IMR-90 (cell line): Measurements from ENCODE around the gene CLIC3. TPM values are rescaled to one million over a fixed set of nuclear protein-coding genes. Genes with fewer than 3 reads are reported as not detected.

Source experiments
- ATAC-seq: fragments of 200-7000 bp; cut with Tn5 transposase; 2 replicates; pipeline ENCODE4 v1.9.1; 2020; ENCODE audit warnings: low read depth, mild to moderate bottlenecking, moderate library complexity
- BruUV-seq: library from RNA; stranded (reverse); fragments of 400-500 nt; replicated peaks from 2 replicates; lab custom pipeline; 2021; lab: Mats Ljungman, UMichigan
- CTCF ChIA-PET: fragments of 300-600 bp; formaldehyde crosslinking; extraction: SDS; loops from one replicate; lab custom pipeline; 2021; ENCODE audit warnings: antibody characterized with exemption; lab: Yijun Ruan, JAX
- POLR2A ChIA-PET: fragments of 300-600 bp; sonication (Branson Sonifier 250); formaldehyde crosslinking; loops from one replicate; lab custom pipeline; 2022; ENCODE audit warnings: antibody characterized with exemption; ENCODE audit not compliant: unreplicated experiment; lab: Charles Lee
- DNase-seq: peaks from one replicate; pipeline ENCODE4 v3.0.0; 2013
- H2AFZ ChIP-seq: replicated peaks from 2 replicates; pipeline ENCODE3; 2013; ENCODE audit warnings: low read length, mild to moderate bottlenecking; ENCODE audit not compliant: poor library complexity
- H2AK5ac ChIP-seq: 2 replicates; pipeline ENCODE4 v1.6.1; 2013; ENCODE audit warnings: low read depth, low read length, inconsistent platforms
- H2AK9ac ChIP-seq: replicated peaks from 2 replicates; pipeline ENCODE3; 2013; ENCODE audit warnings: mild to moderate bottlenecking, low read depth, low read length, moderate library complexity; ENCODE audit not compliant: poor library complexity
- H2BK120ac ChIP-seq: 2 replicates; pipeline ENCODE4 v1.6.1; 2013; ENCODE audit warnings: low read depth, low read length, inconsistent platforms
- H2BK15ac ChIP-seq: 3 replicates; pipeline ENCODE4 v1.6.1; 2013; ENCODE audit warnings: low read depth, low read length, inconsistent platforms
- H2BK20ac ChIP-seq: 2 replicates; pipeline ENCODE4 v1.6.1; 2013; ENCODE audit warnings: low read depth, mild to moderate bottlenecking, inconsistent platforms, low read length, moderate library complexity
- H2BK5ac ChIP-seq: 2 replicates; pipeline ENCODE4 v1.6.1; 2013; ENCODE audit warnings: mild to moderate bottlenecking, low read depth, low read length, inconsistent platforms; ENCODE audit not compliant: poor library complexity, severe bottlenecking
- H3K14ac ChIP-seq: replicated peaks from 2 replicates; pipeline ENCODE4 v1.6.1; 2013; ENCODE audit warnings: low read depth, low read length, inconsistent platforms
- H3K18ac ChIP-seq: 2 replicates; pipeline ENCODE4 v1.6.1; 2013; ENCODE audit warnings: low read depth, low read length, control low read depth
- H3K23ac ChIP-seq: 2 replicates; pipeline ENCODE4 v1.6.1; 2013; ENCODE audit warnings: low read depth, low read length, inconsistent platforms
- H3K27ac ChIP-seq: 2 replicates; pipeline ENCODE4 v1.5.1; 2013; ENCODE audit warnings: mild to moderate bottlenecking, control low read depth, low read length; ENCODE audit not compliant: insufficient read depth
- H3K27me3 ChIP-seq: 2 replicates; pipeline ENCODE4 v1.6.1; 2013; ENCODE audit warnings: low read length; ENCODE audit not compliant: control insufficient read depth, insufficient read depth
- H3K36me3 ChIP-seq: 2 replicates; pipeline ENCODE4 v1.6.1; 2013; ENCODE audit warnings: low read length, mixed read lengths; ENCODE audit not compliant: control insufficient read depth, insufficient read depth
- H3K4ac ChIP-seq: 2 replicates; pipeline ENCODE4 v1.6.1; 2013; ENCODE audit warnings: low read depth, low read length, inconsistent platforms
- H3K4me1 ChIP-seq: 2 replicates; pipeline ENCODE4 v1.6.1; 2013; ENCODE audit warnings: low read length, mixed read lengths; ENCODE audit not compliant: control insufficient read depth, insufficient read depth
- H3K4me2 ChIP-seq: 2 replicates; pipeline ENCODE4 v1.6.1; 2013; ENCODE audit warnings: low read depth, mild to moderate bottlenecking, control low read depth, low read length, moderate library complexity
- H3K4me3 ChIP-seq: 2 replicates; pipeline ENCODE4 v1.5.1; 2013; ENCODE audit warnings: low read depth, mild to moderate bottlenecking, control low read depth, low read length, moderate library complexity; ENCODE audit not compliant: insufficient read depth
- H3K56ac ChIP-seq: 2 replicates; pipeline ENCODE4 v1.6.1; 2013; ENCODE audit warnings: low read length, inconsistent platforms; ENCODE audit not compliant: insufficient read depth; ENCODE audit errors: extremely low read depth
- H3K79me1 ChIP-seq, 2 experiments: 2 replicates each; pipeline ENCODE4 v1.6.1; 2013; ENCODE audit warnings: low read length in 2 of 2, inconsistent platforms in 1 of 2, low read depth in 1 of 2
- H3K9ac ChIP-seq: 2 replicates; pipeline ENCODE4 v1.6.1; 2013; ENCODE audit warnings: low read depth, low read length, control low read depth
- H3K9me1 ChIP-seq: 2 replicates; pipeline ENCODE4 v1.6.1; 2013; ENCODE audit warnings: low read length, inconsistent platforms; ENCODE audit not compliant: insufficient read depth
- H3K9me3 ChIP-seq: 2 replicates; pipeline ENCODE4 v1.6.1; 2013; ENCODE audit warnings: low read length; ENCODE audit not compliant: control insufficient read depth, insufficient read depth
- H4K20me1 ChIP-seq: 2 replicates; pipeline ENCODE4 v1.6.1; 2013; ENCODE audit warnings: low read length, inconsistent platforms; ENCODE audit not compliant: insufficient read depth
- H4K5ac ChIP-seq: 2 replicates; pipeline ENCODE4 v1.6.1; 2013; ENCODE audit warnings: mild to moderate bottlenecking, low read depth, low read length, control low read depth
- H4K8ac ChIP-seq, 2 experiments: 2 replicates each; pipeline ENCODE4 v1.6.1; 2013; ENCODE audit warnings: low read depth in 2 of 2, low read length in 2 of 2, control low read depth in 1 of 2, inconsistent platforms in 1 of 2
- H4K91ac ChIP-seq: 2 replicates; pipeline ENCODE4 v1.6.1; 2013; ENCODE audit warnings: low read depth, low read length, inconsistent platforms; ENCODE audit not compliant: insufficient read depth
- BHLHE40 ChIP-seq: fragments of 150-350 bp; IDR thresholded peaks from 2 replicates; pipeline ENCODE4 v1.6.1; 2016; ENCODE audit warnings: mild to moderate bottlenecking, low read depth, low read length
- CEBPB ChIP-seq: IDR thresholded peaks from 2 replicates; pipeline ENCODE4 v1.6.1; 2012; ENCODE audit warnings: low read depth, low read length, improper control_type of control experiment
- CHD1 ChIP-seq: IDR thresholded peaks from 2 replicates; pipeline ENCODE4 v1.6.1; 2012; ENCODE audit warnings: low read depth, low read length, improper control_type of control experiment
- MAFK ChIP-seq: IDR thresholded peaks from 2 replicates; pipeline ENCODE4 v1.6.1; 2012; ENCODE audit warnings: low read depth, low read length, improper control_type of control experiment
- MAZ ChIP-seq: IDR thresholded peaks from 2 replicates; pipeline ENCODE4 v1.6.1; 2012; ENCODE audit warnings: low read depth, mild to moderate bottlenecking, low read length, improper control_type of control experiment, moderate library complexity, borderline replicate concordance
- MXI1 ChIP-seq: IDR thresholded peaks from 2 replicates; pipeline ENCODE4 v1.6.1; 2012; ENCODE audit warnings: low read depth, mild to moderate bottlenecking, low read length, moderate library complexity, borderline replicate concordance
- NFE2L2 ChIP-seq: fragments of 150-350 bp; IDR thresholded peaks from 2 replicates; pipeline ENCODE4 v1.6.1; 2016; ENCODE audit warnings: low read depth, mild to moderate bottlenecking, low read length
- POLR2A ChIP-seq: IDR thresholded peaks from 2 replicates; pipeline ENCODE4 v1.6.1; 2012; ENCODE audit warnings: mild to moderate bottlenecking, low read depth, low read length
- RAD21 ChIP-seq: IDR thresholded peaks from 2 replicates; pipeline ENCODE4 v1.6.1; 2012; ENCODE audit warnings: low read length, improper control_type of control experiment
- RCOR1 ChIP-seq: IDR thresholded peaks from 2 replicates; pipeline ENCODE4 v1.6.1; 2012; ENCODE audit warnings: mild to moderate bottlenecking, low read length, improper control_type of control experiment; ENCODE audit not compliant: insufficient replicate concordance
- RFX5 ChIP-seq: IDR thresholded peaks from 2 replicates; pipeline ENCODE4 v1.8.0; 2012; ENCODE audit warnings: low read depth, mild to moderate bottlenecking, low read length, moderate library complexity
- SMC3 ChIP-seq: fragments of 150-350 bp; IDR thresholded peaks from 2 replicates; pipeline ENCODE4 v1.6.1; 2016; ENCODE audit warnings: low read depth, mild to moderate bottlenecking, antibody characterized with exemption, low read length, moderate library complexity
- WGBS, 2 experiments: methylation state at CpG; one replicate each; pipeline versions ENCODE4 v1.1.5 to v1.1.7; 2013; ENCODE audit warnings: missing lambda C conversion rate in 2 of 2; ENCODE audit not compliant: insufficient read length in 1 of 2; ENCODE audit errors: extremely low coverage in 2 of 2; 5-methylcytosine and 5-hydroxymethylcytosine counted together
- dilution Hi-C: fragments of 300-500 bp; cut with HindIII; formaldehyde crosslinking; loops from one replicate; pipeline ENCODE4 v1.14.3; 2018; ENCODE audit warnings: low sequenced_read_pairs; ENCODE audit not compliant: unreplicated experiment
- in situ Hi-C: fragments of 300-500 bp; cut with MboI; formaldehyde crosslinking; loops from 3 replicates; pipeline ENCODE4 v1.14.3; 2019; ENCODE audit warnings: low sequenced_read_pairs, inconsistent platforms, mixed read lengths
- intact Hi-C: fragments of 100-400 bp; cut with micrococcal nuclease; formaldehyde crosslinking; loops from 2 replicates; pipeline ENCODE4 v1.10.0; 2022
- polyA plus RNA-seq, 3 experiments: library from polyadenylated mRNA; depleted of rRNA; stranded (reverse); fragments of >200 nt; gene quantifications; 2 replicates each; pipeline ENCODE4 v1.2.3, GENCODE V29; 2012; ENCODE audit warnings: low replicate concordance in 1 of 3
- total RNA-seq: library from RNA; depleted of rRNA; stranded (reverse); fragments of >200 nt; gene quantifications from 2 replicates; pipeline ENCODE4 v1.2.3, GENCODE V29; 2012
- TF ChIP-seq, protein P1 (sequence below): fragments of 150-350 bp; IDR thresholded peaks from 2 replicates; pipeline ENCODE4 v1.6.1; 2017; ENCODE audit warnings: mild to moderate bottlenecking, antibody characterized with exemption, low read length, low read depth
- TF ChIP-seq, protein P2 (sequence below): conservative IDR thresholded peaks from 2 replicates; pipeline ENCODE4 v1.5.1; 2012; ENCODE audit warnings: mild to moderate bottlenecking, low read depth, low read length, improper control_type of control experiment
- TF ChIP-seq, protein P3 (sequence below): fragments of 150-350 bp; IDR thresholded peaks from 2 replicates; pipeline ENCODE4 v1.6.1; 2016; ENCODE audit warnings: low read depth, mild to moderate bottlenecking, low read length, moderate library complexity, borderline replicate concordance

Gene CLIC3
- total and polyA plus RNA-seq, 2 of the 4 experiments (the other 2 are of a cell fraction) = 0.18 to 1.7 TPM

DNA sequence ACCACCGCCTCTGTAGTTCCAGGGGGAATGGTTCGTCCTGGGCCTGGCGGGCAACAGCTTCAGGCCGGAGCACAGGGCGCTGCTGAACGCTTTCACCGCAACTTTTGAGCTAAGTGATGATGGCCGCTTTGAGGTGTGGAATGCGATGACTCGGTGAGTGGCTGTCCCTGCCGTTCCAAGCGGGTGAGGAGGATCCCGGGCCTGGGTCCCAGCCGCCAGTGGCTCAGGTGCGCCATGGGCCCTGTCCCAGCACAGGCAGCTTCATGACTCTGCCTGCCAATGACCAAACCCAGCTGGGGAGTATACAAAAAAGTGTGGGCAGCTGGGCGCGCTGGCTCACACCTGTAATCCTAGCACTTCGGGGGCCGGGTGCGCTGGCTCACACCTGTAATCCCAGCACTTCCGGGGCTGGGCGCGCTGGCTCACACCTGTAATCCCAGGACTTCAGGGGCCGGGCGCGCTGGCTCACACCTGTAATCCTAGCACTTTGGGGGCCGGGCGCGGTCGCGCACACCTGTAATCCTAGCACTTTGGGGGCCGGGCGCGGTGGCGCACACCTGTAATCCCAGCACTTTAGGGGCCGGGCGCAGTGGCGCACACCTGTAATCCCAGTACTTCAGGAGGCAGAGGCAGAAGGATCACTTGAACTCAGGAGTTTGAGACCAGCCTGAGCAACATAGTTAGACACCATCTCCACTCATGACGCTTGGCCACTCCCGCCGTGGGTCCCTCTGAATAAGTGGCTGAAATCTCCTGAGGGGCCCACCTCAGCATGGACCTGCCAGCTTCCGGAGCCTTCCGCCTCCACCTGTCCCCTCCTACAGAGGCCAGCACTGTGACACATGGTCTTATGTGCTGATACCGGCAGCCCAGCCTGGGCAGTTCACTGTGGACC is 43.2 kb downstream of the CLIC3 start:
- no TSS peak for BruUV-seq
- TF ChIP-seq SMC3 = no peak
- TF ChIP-seq, protein P1, sequence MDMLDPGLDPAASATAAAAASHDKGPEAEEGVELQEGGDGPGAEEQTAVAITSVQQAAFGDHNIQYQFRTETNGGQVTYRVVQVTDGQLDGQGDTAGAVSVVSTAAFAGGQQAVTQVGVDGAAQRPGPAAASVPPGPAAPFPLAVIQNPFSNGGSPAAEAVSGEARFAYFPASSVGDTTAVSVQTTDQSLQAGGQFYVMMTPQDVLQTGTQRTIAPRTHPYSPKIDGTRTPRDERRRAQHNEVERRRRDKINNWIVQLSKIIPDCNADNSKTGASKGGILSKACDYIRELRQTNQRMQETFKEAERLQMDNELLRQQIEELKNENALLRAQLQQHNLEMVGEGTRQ = no peak
- TF ChIP-seq RCOR1 = no peak
- no peak for TF ChIP-seq NFE2L2
- TF ChIP-seq RAD21 = no peak
- TF ChIP-seq, protein P2, sequence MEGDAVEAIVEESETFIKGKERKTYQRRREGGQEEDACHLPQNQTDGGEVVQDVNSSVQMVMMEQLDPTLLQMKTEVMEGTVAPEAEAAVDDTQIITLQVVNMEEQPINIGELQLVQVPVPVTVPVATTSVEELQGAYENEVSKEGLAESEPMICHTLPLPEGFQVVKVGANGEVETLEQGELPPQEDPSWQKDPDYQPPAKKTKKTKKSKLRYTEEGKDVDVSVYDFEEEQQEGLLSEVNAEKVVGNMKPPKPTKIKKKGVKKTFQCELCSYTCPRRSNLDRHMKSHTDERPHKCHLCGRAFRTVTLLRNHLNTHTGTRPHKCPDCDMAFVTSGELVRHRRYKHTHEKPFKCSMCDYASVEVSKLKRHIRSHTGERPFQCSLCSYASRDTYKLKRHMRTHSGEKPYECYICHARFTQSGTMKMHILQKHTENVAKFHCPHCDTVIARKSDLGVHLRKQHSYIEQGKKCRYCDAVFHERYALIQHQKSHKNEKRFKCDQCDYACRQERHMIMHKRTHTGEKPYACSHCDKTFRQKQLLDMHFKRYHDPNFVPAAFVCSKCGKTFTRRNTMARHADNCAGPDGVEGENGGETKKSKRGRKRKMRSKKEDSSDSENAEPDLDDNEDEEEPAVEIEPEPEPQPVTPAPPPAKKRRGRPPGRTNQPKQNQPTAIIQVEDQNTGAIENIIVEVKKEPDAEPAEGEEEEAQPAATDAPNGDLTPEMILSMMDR = no peak
- TF ChIP-seq CEBPB = no peak
- TF ChIP-seq, protein P3, sequence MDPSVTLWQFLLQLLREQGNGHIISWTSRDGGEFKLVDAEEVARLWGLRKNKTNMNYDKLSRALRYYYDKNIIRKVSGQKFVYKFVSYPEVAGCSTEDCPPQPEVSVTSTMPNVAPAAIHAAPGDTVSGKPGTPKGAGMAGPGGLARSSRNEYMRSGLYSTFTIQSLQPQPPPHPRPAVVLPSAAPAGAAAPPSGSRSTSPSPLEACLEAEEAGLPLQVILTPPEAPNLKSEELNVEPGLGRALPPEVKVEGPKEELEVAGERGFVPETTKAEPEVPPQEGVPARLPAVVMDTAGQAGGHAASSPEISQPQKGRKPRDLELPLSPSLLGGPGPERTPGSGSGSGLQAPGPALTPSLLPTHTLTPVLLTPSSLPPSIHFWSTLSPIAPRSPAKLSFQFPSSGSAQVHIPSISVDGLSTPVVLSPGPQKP = no peak
- no peak for TF ChIP-seq POLR2A
- TF ChIP-seq MAFK = no peak
- no peak for TF ChIP-seq BHLHE40
- no peak for TF ChIP-seq RFX5
- no peak for TF ChIP-seq MXI1
- TF ChIP-seq MAZ = no peak
- no peak for TF ChIP-seq CHD1
- intact Hi-C loops = no loop called here

More for the DNA sequence above, 43.2 kb downstream of the CLIC3 start:
- CTCF ChIA-PET = no interaction called here
- no peak overlapping the region for H3K14ac ChIP-seq
- no peak overlapping the region for H2BK5ac ChIP-seq
- WGBS, 2 experiments = 87% methylated on average over 24 of the region's 44 CpGs; no CpG with 5 or more reads in 1 of the 2 experiments
- peaks cover 3% of the 10 kb centered on the region for H3K9me3 ChIP-seq
- POLR2A ChIA-PET = no interaction called here
- H4K20me1 ChIP-seq = no peaks in the 10 kb centered on the region
- H2BK120ac ChIP-seq = no peak overlapping the region
- H2BK15ac ChIP-seq = no peak overlapping the region
- H3K4me3 ChIP-seq = no peak overlapping the region
- H3K56ac ChIP-seq = no peak overlapping the region
- no peak for DNase-seq
- no peak overlapping the region for H2BK20ac ChIP-seq
- dilution Hi-C loops = no loop called here
- H3K27ac ChIP-seq = no peak overlapping the region
- H3K9ac ChIP-seq = no peak overlapping the region
- H4K8ac ChIP-seq = no peak overlapping the region
- H3K79me1 ChIP-seq = no peaks in the 10 kb centered on the region
- H3K4me2 ChIP-seq = no peak overlapping the region
- H3K23ac ChIP-seq = no peak overlapping the region
- no peak overlapping the region for H4K91ac ChIP-seq
- no peak overlapping the region for H2AK9ac ChIP-seq
- in situ Hi-C loops = no loop called here
- H3K36me3 ChIP-seq = no peaks in the 10 kb centered on the region
- no peak overlapping the region for H4K5ac ChIP-seq
- H3K4ac ChIP-seq = no peak overlapping the region
- H3K9me1 ChIP-seq = no peaks in the 10 kb centered on the region
- no peaks in the 10 kb centered on the region; the same call in 1 of the 2 replicates for H3K4me1 ChIP-seq
- no peak overlapping the region for H3K18ac ChIP-seq
- H2AFZ ChIP-seq = no peak overlapping the region
- peaks cover 18% of the 10 kb centered on the region; the same call in 1 of the 2 replicates for H3K27me3 ChIP-seq
- H2AK5ac ChIP-seq = no peak overlapping the region
- no peak for ATAC-seq
